HTR-8/SVneo (cell line): ENCODE results near the gene PHACTR1.
"Not testable (repeated sequence)": the region's sequence is repeated elsewhere in the genome, so short reads cannot be mapped to it uniquely, and the experiment has no call there.

Source experiments
- DNase-seq: peaks from one replicate; pipeline ENCODE4 v3.0.0; 2011; ENCODE audit warnings: low spot score, mixed read lengths; ENCODE audit not compliant: insufficient read length
- FAIRE-seq: peaks from 2 replicates; lab custom pipeline; 2011; peaks lifted over from hg19 to GRCh38; lab: Jason Lieb, UNC

PHACTR1 gene

DNA sequence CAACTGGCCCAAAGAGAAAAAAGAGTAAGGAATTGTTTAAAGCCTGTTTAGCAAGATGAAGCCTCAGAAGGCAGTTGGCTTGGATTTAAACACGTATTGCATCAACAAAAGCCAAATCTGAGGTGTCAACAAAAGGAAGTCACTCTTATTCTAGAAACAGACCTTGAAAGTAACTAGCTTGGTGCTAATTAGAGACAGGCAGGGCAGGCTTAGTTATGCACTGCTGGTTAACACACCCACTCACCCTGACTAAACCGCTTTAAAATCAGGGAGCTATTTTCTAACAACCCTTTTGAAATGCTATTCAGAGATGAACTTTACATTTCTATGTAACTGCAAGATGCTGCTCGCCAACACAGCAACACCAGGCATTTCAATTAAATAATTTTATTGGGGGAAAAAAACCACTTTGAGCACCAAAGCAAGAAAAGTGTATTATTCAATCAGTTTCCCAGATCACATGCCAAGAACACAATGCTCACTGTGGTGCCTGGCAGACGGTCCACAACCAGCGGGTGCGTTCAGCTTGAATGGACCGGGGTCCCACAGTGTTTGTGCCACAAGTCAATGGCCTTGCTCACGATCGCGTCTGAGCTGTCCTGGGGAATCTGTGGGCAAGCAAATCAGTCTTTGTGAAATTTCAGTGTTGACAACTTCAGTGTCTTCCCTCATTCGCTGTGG lies 588.2 kb downstream of the PHACTR1 start:
- no peak for FAIRE-seq
- no peak for DNase-seq

DNA sequence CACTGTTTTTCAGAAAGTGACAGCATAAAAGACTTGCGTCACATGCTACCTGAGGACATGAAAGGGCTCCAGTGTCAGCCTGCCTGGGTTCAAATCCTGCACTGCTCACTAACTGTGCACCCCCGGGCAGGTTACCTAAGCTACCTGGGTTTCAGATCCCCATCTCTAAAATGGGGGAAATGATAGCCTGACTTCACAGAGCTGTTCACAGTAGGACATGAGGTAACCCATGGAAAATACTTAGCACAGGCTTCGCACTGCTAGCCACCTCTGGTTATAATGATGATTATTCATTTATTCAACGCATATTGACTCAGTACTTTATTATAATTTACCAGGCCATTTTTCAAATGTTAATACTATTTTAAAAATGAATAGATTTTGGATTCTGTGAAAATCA lies 588.7 kb downstream of the PHACTR1 start:
- DNase-seq (no peak), FAIRE-seq (no peak)

- no peak for FAIRE-seq
- no peak for DNase-seq
Observed at GRCh38 chr6:13305791-13306190, 589.2 kb downstream of the PHACTR1 start.

DNA sequence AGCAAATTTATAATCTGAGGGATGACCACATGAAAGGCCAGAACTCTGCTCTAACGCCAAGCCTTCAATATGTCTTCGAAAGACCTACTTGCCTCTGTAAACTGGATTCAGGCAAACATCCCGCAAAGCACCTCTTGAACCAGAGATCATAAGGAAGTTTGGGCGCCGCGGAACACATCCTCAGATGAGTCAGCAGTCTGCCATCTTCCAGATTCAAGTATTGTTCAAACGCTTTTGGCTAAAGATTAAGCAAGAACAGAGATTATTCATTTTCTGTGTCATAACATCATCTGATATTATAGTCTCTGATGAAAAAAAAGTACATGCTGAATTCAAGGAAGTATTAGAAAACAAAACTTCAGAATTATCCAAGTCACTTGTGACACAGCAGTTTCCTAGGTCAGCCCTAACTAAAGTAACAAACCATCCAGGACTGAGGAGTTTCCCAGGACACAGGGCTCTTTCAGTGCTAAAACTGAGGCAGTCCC lies 591.0 kb downstream of the PHACTR1 start:
- no peak for FAIRE-seq
- DNase-seq, result no peak

GRCh38 chr6:13308332-13308731 lies 591.8 kb downstream of the PHACTR1 start:
- DNase-seq, result no peak
- FAIRE-seq, result no peak

DNA sequence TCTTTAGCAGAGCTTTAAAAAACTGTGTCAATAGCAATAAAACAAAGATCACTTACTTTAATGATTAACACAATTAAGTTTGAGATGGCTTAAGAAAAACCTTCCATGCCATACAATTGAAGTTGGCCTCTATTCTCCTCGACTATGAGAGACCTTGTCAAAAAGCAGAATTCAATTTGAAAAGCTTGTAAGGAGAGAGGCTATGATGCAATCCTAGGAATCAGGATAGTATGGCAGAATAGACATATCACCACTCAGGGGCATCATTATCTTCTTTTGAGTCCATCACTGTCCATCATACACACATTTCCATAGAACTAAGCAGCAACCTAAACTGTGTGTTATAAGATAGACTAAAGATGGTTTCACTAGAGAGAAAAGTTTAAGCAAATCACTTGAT lies 594.6 kb downstream of the PHACTR1 start:
- DNase-seq (no peak), FAIRE-seq (no peak)

- DNase-seq (no peak), FAIRE-seq (no peak)
Observed at GRCh38 chr6:13314806-13315205, 598.2 kb downstream of the PHACTR1 start.

GRCh38 chr6:13315896-13316295 lies 599.3 kb downstream of the PHACTR1 start:
- no peak for FAIRE-seq

DNA sequence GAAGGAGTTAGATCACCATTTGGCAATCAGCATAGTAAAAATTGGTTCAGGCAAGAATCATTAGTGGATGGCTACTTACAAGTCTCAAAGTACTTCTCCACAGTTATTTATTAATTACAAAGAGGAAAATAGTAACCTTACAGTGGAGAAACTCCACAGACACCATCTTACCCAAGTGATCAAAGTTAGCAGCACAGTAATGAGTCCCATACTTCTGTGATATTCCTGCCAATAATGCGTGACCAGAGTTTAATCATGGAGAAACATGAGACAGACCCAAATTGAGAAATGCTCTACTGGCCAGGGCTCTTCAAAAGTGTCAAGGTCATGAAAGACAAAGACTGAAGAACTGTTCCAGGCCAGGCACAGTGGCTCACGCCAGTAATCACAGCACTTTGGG lies 602.3 kb downstream of the PHACTR1 start:
- no peak for DNase-seq
- FAIRE-seq, result no peak

More at GRCh38 chr6:13315896-13316295, 599.3 kb downstream of the PHACTR1 start:
- no peak for DNase-seq

GRCh38 chr6:13319891-13320564 lies 603.5 kb downstream of the PHACTR1 start:
- no peak for FAIRE-seq
- no peak for DNase-seq

DNA sequence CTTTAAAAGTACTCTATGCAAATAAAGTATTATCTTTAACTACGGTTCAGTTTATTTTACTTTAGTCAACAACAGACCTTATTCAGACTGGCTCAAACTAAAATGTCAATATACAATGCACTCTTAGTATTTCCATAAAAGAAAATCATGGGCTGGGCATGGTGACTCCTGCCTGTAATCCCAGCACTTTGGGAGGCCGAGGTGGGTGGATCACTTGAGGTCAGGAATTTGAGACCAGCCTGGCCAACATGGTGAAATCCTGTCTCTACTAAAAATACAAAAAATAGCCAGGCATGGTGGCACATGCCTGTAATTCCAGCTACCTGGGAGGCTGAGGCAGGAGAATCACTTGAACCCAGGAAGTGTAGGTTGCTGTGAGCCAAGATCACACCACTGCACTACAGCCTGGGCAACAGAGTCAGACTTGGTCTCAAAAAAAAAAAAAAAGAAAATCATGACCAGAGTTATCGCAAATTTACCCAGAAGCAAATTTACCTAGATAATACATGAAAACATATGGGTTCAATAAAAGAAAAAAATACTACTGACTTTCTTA lies 609.5 kb downstream of the PHACTR1 start:
- DNase-seq, FAIRE-seq: not testable (repeated sequence)

DNA sequence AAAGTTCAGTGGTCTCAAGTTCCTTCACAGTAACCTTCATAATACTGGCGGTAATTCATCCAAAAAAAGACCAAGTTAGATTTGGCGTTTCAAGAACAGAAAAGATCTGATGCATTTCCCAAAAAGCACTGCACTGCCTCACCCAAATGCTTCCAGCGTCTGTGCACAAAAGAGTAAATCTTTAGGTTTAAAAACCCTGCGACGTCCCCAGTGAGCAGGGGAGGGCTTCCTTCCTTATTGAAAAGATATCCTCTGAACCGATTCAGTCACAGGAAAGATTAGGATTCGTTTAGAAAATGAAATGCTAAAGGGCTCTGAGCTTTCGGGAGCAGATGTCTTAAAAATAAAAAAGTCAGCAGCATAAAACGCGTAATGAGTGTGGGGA lies 611.1 kb downstream of the PHACTR1 start:
- no peak for DNase-seq
- FAIRE-seq, result no peak

DNA sequence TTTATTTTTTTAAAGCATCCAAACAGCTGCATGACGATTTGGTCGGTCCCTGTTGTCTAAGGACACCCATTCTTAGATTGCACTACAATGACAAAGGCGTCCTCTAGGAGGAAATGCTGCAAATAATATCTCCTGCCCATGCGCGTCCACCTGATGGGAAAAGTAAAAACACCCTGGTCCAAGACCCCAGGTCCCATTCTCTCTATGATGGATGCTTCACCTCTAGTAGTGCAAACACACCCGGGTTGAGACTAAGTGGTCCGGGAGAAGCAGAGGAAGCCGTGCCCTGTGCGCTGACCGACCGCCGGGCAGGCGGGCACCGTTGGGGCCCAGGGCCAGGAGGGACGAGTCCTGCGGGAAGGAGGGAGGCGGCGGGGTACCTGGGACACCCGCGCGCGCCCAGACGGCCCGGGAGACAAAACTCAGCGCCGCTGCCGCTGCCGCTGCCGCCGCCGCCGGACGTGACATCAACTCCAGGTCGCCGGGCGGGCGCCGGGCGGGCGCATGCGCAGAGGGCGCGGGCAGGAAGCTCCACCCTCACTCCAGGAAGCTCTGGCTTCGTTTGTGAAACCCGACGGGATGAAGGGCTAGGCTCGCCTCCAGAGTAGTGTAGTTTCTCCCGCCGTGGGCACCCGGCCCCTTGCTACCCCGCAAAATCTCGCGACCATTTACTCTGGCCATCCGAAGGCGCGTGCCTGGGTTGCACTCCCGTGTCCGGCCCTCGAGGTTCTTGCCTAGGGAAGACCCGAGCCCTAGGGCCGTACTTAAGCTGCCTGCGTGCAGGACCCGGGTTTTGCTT lies 611.7 kb downstream of the PHACTR1 start, which contains the start of gene TBC1D7:
TSS of gene TBC1D7 (minus strand) at position 462 of the 799 bp plus-strand sequence. CDS start 1,639 bp downstream, outside the sequence.
- FAIRE-seq, result peak; percentile 40
- DNase-seq, result peak; percentile 95

- FAIRE-seq (no peak), DNase-seq (no peak)
Observed at GRCh38 chr6:13328875-13329183, 612.3 kb downstream of the PHACTR1 start.

GRCh38 chr6:13331516-13332348 lies 615.2 kb downstream of the PHACTR1 start:
- DNase-seq, result no peak

GRCh38 chr6:13332349-13332706 lies 615.8 kb downstream of the PHACTR1 start:
- DNase-seq (no peak), FAIRE-seq (no peak)

More at GRCh38 chr6:13331516-13332348, 615.2 kb downstream of the PHACTR1 start:
- FAIRE-seq, result no peak

- DNase-seq (no peak), FAIRE-seq (no peak)
Observed at GRCh38 chr6:13334953-13335352, 618.4 kb downstream of the PHACTR1 start.

DNA sequence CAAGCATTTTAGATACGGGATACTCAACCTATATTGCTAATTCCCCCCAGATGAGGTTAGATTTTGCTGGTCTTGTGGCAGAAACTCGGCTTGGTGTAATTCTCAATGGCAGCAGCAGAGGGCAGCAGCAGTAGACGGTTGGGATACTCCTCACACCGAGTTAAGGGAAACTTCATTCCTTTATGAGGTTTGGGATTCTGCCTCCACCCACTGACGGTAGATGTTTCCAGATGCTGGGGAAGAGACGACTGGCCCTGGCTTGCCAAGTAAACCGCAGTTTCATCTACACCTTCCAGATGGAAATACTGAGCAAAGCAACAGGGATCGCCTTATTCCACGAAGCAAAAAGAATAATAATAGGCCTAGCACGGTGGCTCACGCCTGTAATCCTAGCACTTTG lies 620.0 kb downstream of the PHACTR1 start:
- FAIRE-seq (no peak), DNase-seq (peak; percentile 83)

DNA sequence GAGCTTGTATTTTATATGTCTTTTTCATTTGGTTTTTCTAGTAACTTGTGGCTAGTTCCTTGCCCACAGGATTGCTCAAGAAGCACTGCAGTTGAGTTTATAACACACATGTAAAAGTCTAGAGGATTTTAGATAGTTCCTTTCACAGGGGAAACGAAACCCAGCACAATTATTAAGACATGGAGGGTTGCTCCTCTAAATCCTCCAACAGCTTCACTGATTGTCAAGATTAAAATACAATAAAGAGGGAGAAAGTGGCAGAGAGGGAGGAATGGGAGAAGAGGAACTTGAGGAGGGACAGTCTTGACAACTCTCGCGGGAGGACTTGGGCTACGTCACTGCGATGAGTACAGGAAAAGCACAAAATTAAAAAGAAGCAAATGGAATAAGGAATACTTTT lies 621.5 kb downstream of the PHACTR1 start:
- FAIRE-seq, result no peak
- DNase-seq, result no peak
